ENCODE results near the gene HAO2. TPM values are rescaled to one million over a fixed set of nuclear protein-coding genes. Genes with fewer than 3 reads are reported as not detected.

HAO2 gene
- total RNA-seq, 1 donor from 2014 or later: not detected

DNA sequence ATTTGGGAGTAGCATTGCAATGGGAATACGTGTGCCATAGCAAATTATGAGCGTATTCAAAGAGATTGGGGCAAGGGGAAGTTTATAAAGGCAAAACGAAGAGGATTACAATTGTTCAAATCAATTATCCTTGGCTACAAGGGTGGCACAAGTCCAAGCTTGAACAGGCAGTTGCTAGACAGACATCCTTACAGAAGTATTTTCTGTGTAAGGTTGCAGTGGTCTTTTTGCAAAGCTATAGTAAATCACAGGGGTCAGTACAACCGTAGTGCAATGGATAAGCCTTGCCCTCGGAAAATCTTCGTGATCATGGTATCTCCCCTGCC, 37.4 kb upstream of the HAO2 start:
- Mint-ChIP-seq H3K4me1 (ENCODE audit: low read depth, unreplicated experiment) (peaks cover 4% of the 10 kb centered on the region), H3K27ac (ENCODE audit: unreplicated experiment) (no peak overlapping the region), H3K36me3 (ENCODE audit: low read depth, unreplicated experiment) (no peaks in the 10 kb centered on the region), H3K27me3 (ENCODE audit: low read depth, unreplicated experiment) (peaks cover 30% of the 10 kb centered on the region), H3K4me3 (ENCODE audit: unreplicated experiment) (no peak overlapping the region), H3K9me3 (ENCODE audit: unreplicated experiment) (peaks cover 2% of the 10 kb centered on the region)
- no peaks in the 10 kb centered on the region for H3K9me3 ChIP-seq (ENCODE audit: insufficient read depth, low read depth, low read length)
- H3K9ac ChIP-seq (ENCODE audit: low read length): no peak overlapping the region
- DNase-seq (ENCODE audit: low read depth) (no peak), FAIRE-seq (no peak)
- no peaks in the 10 kb centered on the region for H3K79me2 ChIP-seq (ENCODE audit: insufficient read depth, low read length)
- no peaks in the 10 kb centered on the region for H4K20me1 ChIP-seq (ENCODE audit: insufficient read depth, low read length)
- H3K27ac ChIP-seq (ENCODE audit: low read depth, low read length): no peak overlapping the region
- H3K36me3 ChIP-seq (ENCODE audit: insufficient read depth, low read length): no peaks in the 10 kb centered on the region
- TF ChIP-seq, protein P1, sequence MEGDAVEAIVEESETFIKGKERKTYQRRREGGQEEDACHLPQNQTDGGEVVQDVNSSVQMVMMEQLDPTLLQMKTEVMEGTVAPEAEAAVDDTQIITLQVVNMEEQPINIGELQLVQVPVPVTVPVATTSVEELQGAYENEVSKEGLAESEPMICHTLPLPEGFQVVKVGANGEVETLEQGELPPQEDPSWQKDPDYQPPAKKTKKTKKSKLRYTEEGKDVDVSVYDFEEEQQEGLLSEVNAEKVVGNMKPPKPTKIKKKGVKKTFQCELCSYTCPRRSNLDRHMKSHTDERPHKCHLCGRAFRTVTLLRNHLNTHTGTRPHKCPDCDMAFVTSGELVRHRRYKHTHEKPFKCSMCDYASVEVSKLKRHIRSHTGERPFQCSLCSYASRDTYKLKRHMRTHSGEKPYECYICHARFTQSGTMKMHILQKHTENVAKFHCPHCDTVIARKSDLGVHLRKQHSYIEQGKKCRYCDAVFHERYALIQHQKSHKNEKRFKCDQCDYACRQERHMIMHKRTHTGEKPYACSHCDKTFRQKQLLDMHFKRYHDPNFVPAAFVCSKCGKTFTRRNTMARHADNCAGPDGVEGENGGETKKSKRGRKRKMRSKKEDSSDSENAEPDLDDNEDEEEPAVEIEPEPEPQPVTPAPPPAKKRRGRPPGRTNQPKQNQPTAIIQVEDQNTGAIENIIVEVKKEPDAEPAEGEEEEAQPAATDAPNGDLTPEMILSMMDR (IDR thresholded peaks at IDR 0.05; ENCODE audit: insufficient read depth, low read depth, low read length): no peak
- TF ChIP-seq EZH2 (IDR thresholded peaks at IDR 0.05; ENCODE audit: insufficient read depth, low read length): no peak
- H2AFZ ChIP-seq (ENCODE audit: low read depth, low read length): no peak overlapping the region
- H3K27me3 ChIP-seq (ENCODE audit: insufficient read depth, low read length): no peaks in the 10 kb centered on the region
- H3K4me2 ChIP-seq (ENCODE audit: low read length): no peak overlapping the region
- H3K4me1 ChIP-seq (ENCODE audit: insufficient read depth, low read length): peaks cover 7% of the 10 kb centered on the region
- no peak overlapping the region for H3K4me3 ChIP-seq (ENCODE audit: insufficient read depth, low read depth, low read length)

- Histone ChIP-seq H3K27me3 (ENCODE audit: insufficient read depth, low read length) (no peaks in the 10 kb centered on the region), H3K79me2 (ENCODE audit: insufficient read depth, low read length) (no peaks in the 10 kb centered on the region), H3K4me1 (ENCODE audit: insufficient read depth, low read length) (peaks cover 7% of the 10 kb centered on the region), H3K36me3 (ENCODE audit: insufficient read depth, low read length) (no peaks in the 10 kb centered on the region), H4K20me1 (ENCODE audit: insufficient read depth, low read length) (no peaks in the 10 kb centered on the region), H3K4me3 (ENCODE audit: insufficient read depth, low read depth, low read length) (no peak overlapping the region), H3K9ac (ENCODE audit: low read length) (no peak overlapping the region), H3K4me2 (ENCODE audit: low read length) (no peak overlapping the region), H3K27ac (ENCODE audit: low read depth, low read length) (no peak overlapping the region), H2AFZ (ENCODE audit: low read depth, low read length) (no peak overlapping the region), H3K9me3 (ENCODE audit: insufficient read depth, low read depth, low read length) (no peaks in the 10 kb centered on the region)
- H3K36me3 Mint-ChIP-seq (ENCODE audit: low read depth, unreplicated experiment): no peaks in the 10 kb centered on the region
- TF ChIP-seq, protein P1 (IDR thresholded peaks at IDR 0.05; ENCODE audit: insufficient read depth, low read depth, low read length): no peak
- no peak for TF ChIP-seq EZH2 (IDR thresholded peaks at IDR 0.05; ENCODE audit: insufficient read depth, low read length)
- H3K4me1 Mint-ChIP-seq (ENCODE audit: low read depth, unreplicated experiment): peaks cover 4% of the 10 kb centered on the region
- DNase-seq (ENCODE audit: low read depth) (no peak), FAIRE-seq (no peak)
- H3K27ac Mint-ChIP-seq (ENCODE audit: unreplicated experiment): no peak overlapping the region
- peaks cover 23% of the 10 kb centered on the region for H3K27me3 Mint-ChIP-seq (ENCODE audit: low read depth, unreplicated experiment)
- H3K4me3 Mint-ChIP-seq (ENCODE audit: unreplicated experiment): no peak overlapping the region
- H3K9me3 Mint-ChIP-seq (ENCODE audit: unreplicated experiment): peaks cover 2% of the 10 kb centered on the region
These were observed 36.7 kb upstream of the HAO2 start for GRCh38 chr1:119331915-119332314.

GRCh38 chr1:119332622-119333021, 36.0 kb upstream of the HAO2 start:
- TF ChIP-seq, protein P1 (IDR thresholded peaks at IDR 0.05; ENCODE audit: insufficient read depth, low read depth, low read length): no peak
- TF ChIP-seq EZH2 (IDR thresholded peaks at IDR 0.05; ENCODE audit: insufficient read depth, low read length): no peak
- no peak overlapping the region for H3K27ac ChIP-seq (ENCODE audit: low read depth, low read length)
- H2AFZ ChIP-seq (ENCODE audit: low read depth, low read length): no peak overlapping the region
- H3K4me1 Mint-ChIP-seq (ENCODE audit: low read depth, unreplicated experiment): peaks cover 2% of the 10 kb centered on the region
- FAIRE-seq (no peak), DNase-seq (ENCODE audit: low read depth) (no peak)
- H3K36me3 ChIP-seq (ENCODE audit: insufficient read depth, low read length): no peaks in the 10 kb centered on the region
- no peaks in the 10 kb centered on the region for H3K27me3 ChIP-seq (ENCODE audit: insufficient read depth, low read length)
- H3K36me3 Mint-ChIP-seq (ENCODE audit: low read depth, unreplicated experiment): no peaks in the 10 kb centered on the region
- no peak overlapping the region for H3K4me3 Mint-ChIP-seq (ENCODE audit: unreplicated experiment)
- no peaks in the 10 kb centered on the region for H3K79me2 ChIP-seq (ENCODE audit: insufficient read depth, low read length)
- no peaks in the 10 kb centered on the region for H4K20me1 ChIP-seq (ENCODE audit: insufficient read depth, low read length)
- no peak overlapping the region for H3K9ac ChIP-seq (ENCODE audit: low read length)
- H3K27me3 Mint-ChIP-seq (ENCODE audit: low read depth, unreplicated experiment): peaks cover 18% of the 10 kb centered on the region
- no peaks in the 10 kb centered on the region for H3K9me3 ChIP-seq (ENCODE audit: insufficient read depth, low read depth, low read length)
- H3K4me3 ChIP-seq (ENCODE audit: insufficient read depth, low read depth, low read length): no peak overlapping the region
- H3K4me1 ChIP-seq (ENCODE audit: insufficient read depth, low read length): peaks cover 3% of the 10 kb centered on the region
- peaks cover 2% of the 10 kb centered on the region for H3K9me3 Mint-ChIP-seq (ENCODE audit: unreplicated experiment)
- no peak overlapping the region for H3K27ac Mint-ChIP-seq (ENCODE audit: unreplicated experiment)
- H3K4me2 ChIP-seq (ENCODE audit: low read length): no peak overlapping the region
